Upper lobe of left lung (tissue), 4 donors: ENCODE measurements around the gene MFRP.

ENCODE experiments used
- EP300 ChIP-seq, 4 donors: sonication (generic); formaldehyde crosslinking; IDR thresholded peaks; one replicate each; pipeline ENCODE4 v1.5.1; 2017; ENCODE audit warnings: antibody characterized with exemption in 4 of 4, control low read depth in 2 of 4
- POLR2A ChIP-seq, 4 donors: fragments of 450-650 bp; IDR thresholded peaks; one replicate each; pipeline ENCODE4 v1.5.1; 2016 to 2017; ENCODE audit warnings: antibody characterized with exemption in 4 of 4, mild to moderate bottlenecking in 2 of 4
- POLR2AphosphoS5 ChIP-seq, 2 donors: sonication (generic); formaldehyde crosslinking; IDR thresholded peaks; one replicate each; pipeline ENCODE4 v1.5.1; 2017; ENCODE audit warnings: antibody characterized with exemption in 2 of 2
- TF ChIP-seq, protein P1 (sequence below), 6 experiments: fragments of 450-650 bp in 4 of 6; fragments of 200-600 bp in 2 of 6; sonication (generic) in 2 of 6; IDR thresholded peaks; one replicate each; pipeline ENCODE4 v1.5.1; 2016 to 2019; ENCODE audit warnings: antibody characterized with exemption in 6 of 6

DNA sequence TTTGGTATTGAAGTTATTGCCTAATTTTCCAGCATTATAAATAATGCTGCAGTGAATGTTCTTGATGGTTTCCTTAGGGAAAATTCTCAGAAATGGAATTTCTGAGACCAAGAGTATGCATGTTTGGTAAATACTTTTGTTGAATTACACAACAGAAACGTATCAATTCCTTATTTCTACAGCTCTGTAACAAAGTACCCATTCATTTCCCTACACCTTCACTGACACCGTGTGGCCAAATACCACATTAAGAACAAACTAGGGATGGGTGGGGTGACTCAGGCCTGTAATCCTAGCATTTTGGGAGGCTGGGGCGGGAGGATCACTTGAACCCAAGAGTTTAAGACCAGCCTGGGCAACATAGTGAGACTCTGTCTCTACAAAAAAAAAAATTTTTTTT is 51.3 kb downstream of the MFRP start:
- TF ChIP-seq POLR2A (IDR thresholded peaks at IDR 0.05) (no peak), POLR2AphosphoS5 (IDR thresholded peaks at IDR 0.05) (no peak), EP300 (IDR thresholded peaks at IDR 0.05) (no peak)
- TF ChIP-seq, protein P1, sequence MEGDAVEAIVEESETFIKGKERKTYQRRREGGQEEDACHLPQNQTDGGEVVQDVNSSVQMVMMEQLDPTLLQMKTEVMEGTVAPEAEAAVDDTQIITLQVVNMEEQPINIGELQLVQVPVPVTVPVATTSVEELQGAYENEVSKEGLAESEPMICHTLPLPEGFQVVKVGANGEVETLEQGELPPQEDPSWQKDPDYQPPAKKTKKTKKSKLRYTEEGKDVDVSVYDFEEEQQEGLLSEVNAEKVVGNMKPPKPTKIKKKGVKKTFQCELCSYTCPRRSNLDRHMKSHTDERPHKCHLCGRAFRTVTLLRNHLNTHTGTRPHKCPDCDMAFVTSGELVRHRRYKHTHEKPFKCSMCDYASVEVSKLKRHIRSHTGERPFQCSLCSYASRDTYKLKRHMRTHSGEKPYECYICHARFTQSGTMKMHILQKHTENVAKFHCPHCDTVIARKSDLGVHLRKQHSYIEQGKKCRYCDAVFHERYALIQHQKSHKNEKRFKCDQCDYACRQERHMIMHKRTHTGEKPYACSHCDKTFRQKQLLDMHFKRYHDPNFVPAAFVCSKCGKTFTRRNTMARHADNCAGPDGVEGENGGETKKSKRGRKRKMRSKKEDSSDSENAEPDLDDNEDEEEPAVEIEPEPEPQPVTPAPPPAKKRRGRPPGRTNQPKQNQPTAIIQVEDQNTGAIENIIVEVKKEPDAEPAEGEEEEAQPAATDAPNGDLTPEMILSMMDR (IDR thresholded peaks at IDR 0.05) = no peak
